Erythroblast (primary cell): ENCODE data around the gene FNDC11.
A peak's percentile ranks its signal among the peaks of the same experiment; 100 is the strongest.

ENCODE experiments used
- DNase-seq, 2 experiments: peaks; one replicate each; lab custom pipeline; 2025; lab: John Stamatoyannopoulos, UW
- GATA1 ChIP-seq: IDR thresholded peaks from 2 replicates; pipeline ENCODE4 v1.6.1; 2011; ENCODE audit warnings: low read depth, mild to moderate bottlenecking, control low read depth, low read length, moderate library complexity
- POLR2A ChIP-seq: IDR thresholded peaks from 2 replicates; pipeline ENCODE4 v1.6.1; 2011; ENCODE audit warnings: mild to moderate bottlenecking, low read length

Gene FNDC11

GRCh38 chr20:63574829-63575743 is 21.1 kb downstream of the FNDC11 start:
- TF ChIP-seq GATA1 (no peak), POLR2A (no peak)
- DNase-seq: no peak

- TF ChIP-seq POLR2A (no peak), GATA1 (no peak)
- no peak for DNase-seq
Observed at GRCh38 chr20:63576311-63576710, 22.4 kb downstream of the FNDC11 start.

DNA sequence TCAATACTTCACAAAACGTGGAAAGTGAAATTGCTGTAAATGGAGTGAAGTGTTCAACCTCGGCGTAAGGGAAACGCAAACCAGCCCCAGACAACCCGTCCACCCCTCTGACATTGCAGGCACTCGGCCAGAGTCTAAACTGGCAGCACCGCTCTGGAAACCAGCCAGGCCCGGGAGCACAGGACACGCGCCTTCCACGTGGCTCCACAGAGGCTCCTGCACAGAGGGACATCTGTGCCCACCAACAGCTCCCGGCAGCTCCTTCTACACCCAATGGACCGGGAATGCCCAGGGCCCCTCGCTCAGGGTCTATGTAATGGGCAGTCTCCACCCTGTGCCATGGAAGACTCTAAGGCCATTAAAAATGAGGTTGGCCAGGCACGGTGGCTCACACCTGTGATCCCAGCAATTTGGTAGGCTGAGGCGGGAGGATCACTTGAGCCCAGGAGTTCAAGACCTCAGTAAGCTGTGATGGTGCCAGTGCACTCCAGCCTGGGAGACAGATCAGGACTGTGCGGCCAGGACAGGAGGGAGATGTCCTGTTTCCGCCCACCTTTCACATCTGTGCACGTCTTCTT is 23.4 kb downstream of the FNDC11 start:
- DNase-seq: no peak
- no peak for TF ChIP-seq POLR2A
- no peak for TF ChIP-seq GATA1

- TF ChIP-seq POLR2A: no peak
- TF ChIP-seq GATA1: no peak
- no peak for DNase-seq
Observed at GRCh38 chr20:63578224-63579016, 24.5 kb downstream of the FNDC11 start.

DNA sequence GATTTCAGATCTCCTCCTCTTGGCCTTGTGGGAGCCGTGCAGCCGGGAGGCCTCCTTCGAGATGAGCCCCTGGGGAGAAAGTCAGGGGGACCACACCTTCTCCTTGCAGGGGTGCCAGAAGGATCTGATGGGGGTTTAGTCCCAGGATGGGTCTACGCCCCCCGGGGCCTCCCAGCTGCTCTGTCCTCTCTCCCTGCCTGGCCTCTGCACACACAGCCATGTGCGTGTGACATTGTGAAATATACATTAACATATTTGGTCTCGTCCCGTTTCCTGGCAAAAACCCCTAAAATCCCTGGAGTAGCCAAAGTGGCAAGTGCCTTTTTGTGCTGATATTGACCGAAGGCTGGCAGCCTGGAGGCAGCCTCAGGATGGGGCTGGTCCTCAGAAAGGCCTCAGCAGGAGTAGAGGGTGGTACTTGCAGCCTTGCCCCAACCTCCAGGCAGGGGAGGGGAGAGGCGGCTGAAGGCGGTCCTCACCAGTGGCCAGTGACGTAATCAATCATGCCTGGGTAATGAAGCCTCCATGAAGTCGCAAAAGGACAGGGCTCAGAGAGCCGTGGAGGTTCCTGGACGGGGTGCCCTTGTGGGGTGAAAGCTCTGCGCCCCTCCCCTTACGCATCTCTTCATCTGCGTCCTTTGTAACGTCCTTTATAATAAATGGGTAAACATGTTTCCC is 25.2 kb downstream of the FNDC11 start:
- DNase-seq: no peak
- TF ChIP-seq GATA1: no peak
- no peak for TF ChIP-seq POLR2A

- TF ChIP-seq POLR2A (no peak), GATA1 (no peak)
- DNase-seq: peak in 1 of 2 experiments; percentile 39
Observed at GRCh38 chr20:63580796-63581461, 27.0 kb downstream of the FNDC11 start.

- no peak for DNase-seq
- TF ChIP-seq GATA1 (no peak), POLR2A (no peak)
Observed at GRCh38 chr20:63582382-63583063, 28.6 kb downstream of the FNDC11 start.

- TF ChIP-seq POLR2A: no peak
- TF ChIP-seq GATA1: no peak
- no peak for DNase-seq
Observed at GRCh38 chr20:63585616-63586565, 31.9 kb downstream of the FNDC11 start.

- TF ChIP-seq GATA1: no peak
- TF ChIP-seq POLR2A: no peak
- DNase-seq: no peak
Observed at GRCh38 chr20:63586797-63587196, 32.8 kb downstream of the FNDC11 start.

DNA sequence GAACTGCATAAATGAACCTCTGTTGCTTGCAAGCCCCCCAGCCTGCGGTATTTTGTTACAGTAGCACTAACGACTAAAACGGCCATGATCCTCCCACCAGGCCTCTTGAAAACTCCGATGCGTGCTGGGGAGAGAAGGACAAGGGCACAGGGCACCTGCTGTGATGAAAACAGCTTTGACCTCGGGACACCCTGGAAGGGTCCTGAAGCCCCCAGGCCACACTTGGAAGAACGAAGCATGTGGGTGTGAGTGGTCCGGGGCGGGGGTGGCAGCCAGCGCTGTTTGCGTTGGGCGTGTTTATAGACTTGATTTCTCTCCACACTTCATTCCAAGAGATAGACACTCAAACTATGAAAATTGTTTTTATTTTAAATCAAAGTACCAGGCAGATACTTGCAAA is 33.3 kb downstream of the FNDC11 start:
- no peak for TF ChIP-seq POLR2A
- TF ChIP-seq GATA1: no peak
- DNase-seq: no peak

DNA sequence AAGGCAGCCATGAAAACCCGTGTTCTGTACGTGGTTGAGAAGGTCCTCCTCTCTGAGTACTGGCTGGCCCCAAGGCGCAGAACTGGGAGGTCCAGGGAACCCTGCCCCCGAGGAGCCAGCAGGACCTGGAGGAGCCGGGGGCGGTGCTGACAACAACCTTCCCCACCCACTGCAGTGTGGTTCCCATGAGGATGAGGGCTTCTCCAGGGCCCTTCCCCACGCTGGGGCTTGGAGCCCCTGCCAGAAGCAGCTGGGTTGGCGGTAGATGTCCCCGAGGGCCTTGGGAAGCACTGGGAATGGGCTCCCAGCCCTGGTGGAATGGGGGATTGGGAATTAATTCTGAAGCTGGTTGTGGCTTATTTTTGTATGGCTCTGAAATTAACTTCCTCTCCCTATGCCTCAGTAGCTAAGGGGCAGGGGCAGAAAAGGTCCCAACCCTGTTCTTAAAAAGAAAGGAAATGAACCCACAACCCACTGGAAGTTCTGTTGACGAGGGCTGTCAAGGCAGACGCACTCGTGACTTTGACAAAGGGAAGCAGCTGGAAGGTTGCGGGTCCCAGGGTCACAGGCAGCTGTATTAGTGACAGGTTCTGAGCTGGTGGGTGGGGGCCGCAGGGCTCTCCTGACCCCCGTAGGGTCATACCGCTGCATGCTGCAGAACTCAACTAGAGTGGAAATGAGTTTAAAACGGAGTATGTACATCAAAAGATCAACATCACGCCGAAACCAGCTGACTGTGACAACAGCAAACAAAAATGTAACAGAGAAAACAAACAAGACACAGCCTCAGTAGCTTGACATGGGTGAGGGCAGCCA is 34.0 kb downstream of the FNDC11 start:
- no peak for TF ChIP-seq GATA1
- TF ChIP-seq POLR2A: no peak
- no peak for DNase-seq
